ENCODE measurements around the gene DELE1.
A peak's percentile ranks its signal among the peaks of the same experiment; 100 is the strongest.

Gene DELE1

DNA sequence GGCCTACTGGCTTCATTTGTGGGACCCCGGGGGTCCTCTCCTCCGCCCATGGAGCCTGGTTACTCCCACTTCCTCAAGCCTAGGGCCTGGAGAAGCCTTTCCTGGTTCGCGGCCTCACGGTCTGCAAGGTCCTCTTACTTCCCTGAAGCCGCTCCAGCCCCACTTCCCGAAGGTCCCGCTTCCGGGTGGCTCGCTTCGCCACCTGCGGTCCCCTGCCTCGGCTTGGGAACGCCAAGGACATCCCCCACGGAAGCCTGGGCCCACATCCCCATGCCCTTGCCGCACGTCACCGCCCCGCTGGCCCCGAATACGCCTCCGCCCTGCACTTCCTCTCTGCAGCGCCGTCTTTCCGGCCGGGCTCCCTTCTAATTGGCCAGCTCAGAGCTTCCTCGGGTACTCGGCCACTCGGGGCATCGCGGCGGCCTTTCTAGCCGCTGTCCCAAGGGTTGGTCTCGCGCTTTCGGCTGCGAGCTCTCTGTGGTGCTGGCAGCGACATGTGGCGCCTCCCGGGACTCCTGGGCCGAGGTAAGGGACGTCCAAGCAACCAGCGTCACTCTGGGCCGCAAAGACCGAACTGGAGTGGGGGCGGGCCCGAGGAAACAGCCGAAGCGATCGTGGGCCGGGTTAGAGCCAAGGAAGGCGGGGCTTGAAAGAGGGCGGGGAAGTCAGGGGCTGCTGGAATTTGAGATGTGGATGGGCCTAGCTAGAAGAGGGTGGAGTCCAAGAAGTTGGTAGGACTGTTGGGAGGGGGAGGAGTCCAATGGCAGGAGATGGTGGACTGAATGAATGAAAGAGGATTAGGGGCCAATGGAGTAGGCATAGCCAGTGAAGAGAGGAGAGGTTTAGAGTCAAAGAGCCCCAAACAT is at the start of gene DELE1:
Gene DELE1, plus strand, starts transcription at position 424 of the 866 bp plus-strand sequence. Its CDS starts 71 bp downstream, at position 495.
- DNase-seq: peak; percentile 97

GRCh38 chr5:141873933-141874261 is 49.8 kb upstream of the DELE1 start:
- no peak for DNase-seq

- DNase-seq: no peak
These were observed 49.3 kb upstream of the DELE1 start for GRCh38 chr5:141874262-141874964.

GRCh38 chr5:141875022-141875740 is 48.5 kb upstream of the DELE1 start:
- no peak for DNase-seq

- no peak for DNase-seq
These were observed 47.7 kb upstream of the DELE1 start for GRCh38 chr5:141875795-141876627.

- no peak for DNase-seq
These were observed 46.9 kb upstream of the DELE1 start for GRCh38 chr5:141876628-141877355.

GRCh38 chr5:141877356-141878185 is 46.1 kb upstream of the DELE1 start:
- DNase-seq: no peak

DNA sequence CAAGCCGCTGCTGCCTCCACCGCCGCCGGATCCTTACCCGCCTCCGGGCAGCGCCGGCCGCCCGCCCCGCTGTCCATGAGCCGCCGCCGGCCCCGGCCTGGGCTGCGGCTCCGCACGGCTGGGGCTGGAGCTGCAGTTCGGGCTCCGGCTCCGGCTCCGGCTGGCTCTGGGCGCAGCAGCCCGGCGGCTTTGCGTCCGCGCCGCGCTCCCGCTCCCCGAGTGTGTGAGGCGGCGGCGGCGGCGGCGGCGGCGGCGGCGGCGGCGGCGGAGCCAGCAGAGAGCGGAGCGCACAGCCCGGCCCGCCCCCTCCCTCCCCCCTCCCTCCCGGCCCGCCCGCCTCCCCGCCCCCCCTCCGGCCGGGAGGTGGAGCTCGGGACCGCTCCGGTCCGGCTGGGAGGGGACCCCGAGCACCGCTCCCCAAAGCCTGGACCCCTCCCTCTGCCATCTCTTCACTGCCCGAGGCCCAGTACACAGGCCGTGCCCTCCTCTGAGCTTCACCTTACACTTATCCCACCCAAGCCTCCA is 45.4 kb upstream of the DELE1 start, which contains the start of gene PCDH1:
Gene PCDH1, minus strand, starts transcription at position 225 of the 525 bp plus-strand sequence. Its CDS starts 148 bp downstream, at position 77.
- no peak for DNase-seq

- peak; percentile 87 for DNase-seq
These were observed 44.8 kb upstream of the DELE1 start for GRCh38 chr5:141878711-141879425.

GRCh38 chr5:141879426-141879759 is 44.3 kb upstream of the DELE1 start:
- no peak for DNase-seq

GRCh38 chr5:141879941-141880738 is 43.5 kb upstream of the DELE1 start:
- DNase-seq: no peak

DNA sequence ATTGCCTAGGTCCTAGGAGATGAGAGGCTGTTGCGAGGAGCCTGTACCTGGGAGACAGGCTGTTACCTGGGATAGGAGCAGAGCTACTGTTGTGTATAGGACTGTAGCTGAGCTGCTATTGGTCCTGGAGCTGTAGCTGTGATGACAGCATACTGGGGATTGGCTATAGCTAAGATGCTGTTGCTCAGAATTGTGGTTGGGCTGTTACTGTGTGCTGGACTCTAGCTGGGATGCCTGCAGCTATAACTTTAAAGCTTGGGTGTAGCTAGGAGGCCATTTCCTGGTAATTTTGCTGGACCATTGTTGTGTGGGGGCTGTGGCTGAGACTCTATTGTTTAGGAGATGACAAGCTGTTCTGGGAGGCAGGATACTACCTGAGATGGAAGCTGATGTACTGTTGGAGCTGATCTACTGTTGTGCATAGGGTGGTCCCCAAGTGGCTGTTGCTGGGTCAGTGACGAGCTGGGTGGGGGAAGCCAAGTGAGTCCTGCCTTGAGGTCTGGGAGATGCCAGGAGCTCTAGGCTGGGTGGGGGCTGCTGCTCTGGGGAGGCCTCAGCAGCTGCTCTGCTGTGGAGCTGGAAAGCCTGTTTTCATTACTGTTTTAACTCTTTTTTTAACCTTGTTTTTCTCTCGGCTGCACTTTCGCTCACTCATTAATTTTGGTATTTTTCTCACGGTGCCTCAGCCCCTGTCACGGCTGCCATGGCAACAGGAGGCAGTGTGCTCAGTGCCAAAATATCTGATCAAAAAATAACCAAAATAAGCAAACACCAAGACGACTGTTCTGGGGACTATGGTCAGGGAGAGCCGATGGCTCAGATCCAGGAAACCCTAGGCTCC is 42.5 kb upstream of the DELE1 start:
- no peak for DNase-seq

DNA sequence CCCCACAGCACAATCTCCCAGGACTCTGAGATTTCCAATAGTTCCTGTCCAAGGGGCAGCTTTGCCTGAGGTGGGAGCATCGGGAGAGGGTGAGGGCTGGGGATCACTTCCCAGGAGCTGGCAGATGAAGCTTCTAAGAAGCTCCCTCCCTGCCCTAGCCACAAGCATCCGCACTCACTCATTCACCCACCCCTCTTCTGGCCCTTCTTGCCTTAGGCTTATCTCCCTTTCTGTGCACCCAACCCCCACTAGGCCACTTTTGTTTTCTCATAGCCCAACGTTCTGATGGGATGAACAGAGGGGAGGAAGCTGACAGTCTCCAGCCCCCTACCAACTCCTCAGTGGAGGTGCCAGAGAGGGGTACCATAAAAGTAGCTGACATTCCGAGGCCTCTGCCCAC is 41.8 kb upstream of the DELE1 start:
- no peak for DNase-seq

DNA sequence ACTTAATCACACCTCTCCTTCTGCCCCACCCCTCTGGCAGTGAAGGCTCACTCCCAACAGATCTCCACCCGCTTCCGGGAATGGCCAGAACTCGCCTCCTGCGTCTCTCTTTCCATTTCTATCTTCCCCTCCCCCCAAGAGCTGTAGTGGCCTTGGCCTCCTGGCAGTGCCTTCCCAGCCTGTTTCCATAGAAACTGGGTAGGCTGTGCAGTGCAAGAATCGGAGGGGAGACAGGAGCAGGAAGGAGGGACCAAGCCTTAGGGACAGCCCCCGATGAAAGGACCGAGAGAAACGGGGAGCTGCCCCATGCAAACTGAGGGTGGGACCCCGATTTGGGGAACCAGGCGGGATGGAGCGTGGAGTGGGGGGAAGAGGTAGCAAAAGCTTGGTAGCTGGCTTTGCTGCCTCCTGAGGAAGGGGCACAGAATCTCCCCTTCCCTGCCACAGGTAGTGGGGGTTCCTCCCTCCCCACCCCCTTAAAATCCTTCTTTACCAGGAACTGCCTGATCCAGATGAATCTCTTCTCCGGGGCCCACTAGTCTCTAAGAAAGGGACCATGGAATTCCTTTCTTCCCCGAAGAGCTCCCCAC is 41.0 kb upstream of the DELE1 start:
- DNase-seq: no peak

GRCh38 chr5:141883184-141883891 is 40.3 kb upstream of the DELE1 start:
- no peak for DNase-seq

- DNase-seq: no peak
These were observed 39.8 kb upstream of the DELE1 start for GRCh38 chr5:141883892-141884318.

- DNase-seq: no peak
These were observed 34.3 kb upstream of the DELE1 start for GRCh38 chr5:141889282-141889871.
